PFSK-1 (cell line): ENCODE measurements around the gene ASIC2.

ENCODE experiments used
- SIN3A ChIP-seq: IDR thresholded peaks from 2 replicates; pipeline ENCODE4 v1.6.1; 2012; ENCODE audit warnings: mild to moderate bottlenecking, low read length, moderate library complexity, borderline replicate concordance; ENCODE audit not compliant: insufficient read depth
- TAF1 ChIP-seq: IDR thresholded peaks from 2 replicates; pipeline ENCODE4 v1.6.1; 2012; ENCODE audit warnings: low read length, control low read depth, borderline replicate concordance; ENCODE audit not compliant: insufficient read depth

DNA sequence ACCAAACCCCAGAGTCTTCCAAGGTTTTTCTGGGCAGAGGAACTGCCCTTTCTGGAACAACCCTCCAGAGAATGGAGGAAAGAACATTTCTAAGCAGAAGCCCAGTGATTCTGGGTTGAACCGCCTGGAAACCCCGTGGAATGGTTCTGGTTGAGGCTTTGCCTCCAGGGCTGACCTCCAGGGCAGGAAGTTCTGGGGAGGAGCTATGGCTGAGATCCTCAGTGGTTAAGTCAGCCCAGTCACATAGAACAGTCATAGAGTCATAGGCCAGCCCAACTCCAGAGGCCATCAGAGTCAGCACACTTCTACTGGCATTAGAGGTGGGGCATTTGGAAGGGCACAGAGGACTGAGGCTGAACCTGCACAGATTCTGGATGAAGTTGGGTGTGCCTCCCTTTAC is 235.5 kb downstream of the ASIC2 start:
- TF ChIP-seq SIN3A: no peak
- TF ChIP-seq TAF1: no peak
